ENCODE results near the gene HCFC1.

Gene HCFC1

DNA sequence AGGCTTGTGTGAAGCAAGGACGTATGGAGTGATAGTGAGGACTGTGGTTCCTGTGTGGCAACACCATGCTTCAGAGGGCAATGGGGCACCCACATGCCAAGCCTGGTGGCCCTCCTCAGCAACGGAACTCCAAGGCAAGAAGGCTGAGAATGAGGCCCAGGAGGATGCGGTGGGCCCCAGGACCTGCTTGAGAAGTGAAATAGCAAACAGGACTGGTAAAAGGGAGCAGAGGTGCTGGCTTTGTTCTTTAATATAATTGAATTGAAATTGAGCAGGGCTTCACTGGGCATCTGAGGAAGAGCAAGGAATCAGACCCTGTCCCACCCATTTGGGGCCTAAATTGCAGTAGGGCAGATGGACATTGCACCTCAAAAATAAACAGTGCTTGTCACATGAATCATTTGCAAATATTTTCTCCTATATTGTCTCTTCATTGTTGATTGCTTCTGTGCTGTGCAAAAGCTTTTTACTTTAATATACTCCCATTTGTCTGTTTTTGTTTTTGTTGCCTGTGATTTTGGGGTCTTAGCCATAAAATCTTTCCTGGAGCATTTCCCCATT, 3.2 kb upstream of the HCFC1 start:
- in situ Hi-C loops (cut with HindIII; ENCODE audit: low sequenced_read_pairs), result no loop called here

DNA sequence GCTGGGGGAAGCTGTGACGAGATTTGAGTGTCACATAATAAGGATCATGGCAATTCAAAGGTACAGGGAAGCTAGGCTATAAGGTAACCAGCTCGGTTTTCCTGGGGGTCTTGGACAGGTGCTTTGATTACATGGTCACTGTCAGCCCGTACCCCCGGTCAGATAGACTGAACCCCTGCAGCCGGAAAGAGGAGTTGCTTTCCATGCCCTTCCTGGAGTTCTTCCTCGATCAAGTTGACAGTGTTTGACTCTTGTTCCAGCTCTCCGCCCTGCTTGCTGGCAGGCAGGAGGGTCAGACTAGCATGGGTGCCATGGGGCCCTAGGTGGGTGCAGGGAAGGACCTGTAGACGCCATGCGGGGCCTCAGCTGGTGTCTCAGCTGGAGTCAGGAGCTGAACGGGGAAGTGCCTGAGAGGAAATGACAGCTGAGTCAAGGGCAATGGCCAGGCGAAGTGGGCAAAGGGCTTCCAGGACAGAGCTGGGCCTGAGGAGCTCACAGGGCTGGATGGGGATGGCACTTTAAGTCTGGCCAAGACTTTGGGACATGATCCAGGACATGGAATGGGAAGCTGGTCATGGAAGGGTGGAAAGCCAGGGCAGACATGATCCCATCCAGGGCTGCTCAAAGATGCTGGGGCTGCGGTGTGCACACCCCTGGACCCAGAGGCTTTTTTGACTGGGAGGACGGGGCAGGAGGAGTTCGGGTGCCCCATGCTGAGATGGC, 2.5 kb upstream of the HCFC1 start:
- in situ Hi-C loops (cut with HindIII; ENCODE audit: low sequenced_read_pairs), result no loop called here

GRCh38 chrX:153973127-153974002, 1.7 kb upstream of the HCFC1 start:
- in situ Hi-C loops (cut with HindIII; ENCODE audit: low sequenced_read_pairs), result no loop called here

DNA sequence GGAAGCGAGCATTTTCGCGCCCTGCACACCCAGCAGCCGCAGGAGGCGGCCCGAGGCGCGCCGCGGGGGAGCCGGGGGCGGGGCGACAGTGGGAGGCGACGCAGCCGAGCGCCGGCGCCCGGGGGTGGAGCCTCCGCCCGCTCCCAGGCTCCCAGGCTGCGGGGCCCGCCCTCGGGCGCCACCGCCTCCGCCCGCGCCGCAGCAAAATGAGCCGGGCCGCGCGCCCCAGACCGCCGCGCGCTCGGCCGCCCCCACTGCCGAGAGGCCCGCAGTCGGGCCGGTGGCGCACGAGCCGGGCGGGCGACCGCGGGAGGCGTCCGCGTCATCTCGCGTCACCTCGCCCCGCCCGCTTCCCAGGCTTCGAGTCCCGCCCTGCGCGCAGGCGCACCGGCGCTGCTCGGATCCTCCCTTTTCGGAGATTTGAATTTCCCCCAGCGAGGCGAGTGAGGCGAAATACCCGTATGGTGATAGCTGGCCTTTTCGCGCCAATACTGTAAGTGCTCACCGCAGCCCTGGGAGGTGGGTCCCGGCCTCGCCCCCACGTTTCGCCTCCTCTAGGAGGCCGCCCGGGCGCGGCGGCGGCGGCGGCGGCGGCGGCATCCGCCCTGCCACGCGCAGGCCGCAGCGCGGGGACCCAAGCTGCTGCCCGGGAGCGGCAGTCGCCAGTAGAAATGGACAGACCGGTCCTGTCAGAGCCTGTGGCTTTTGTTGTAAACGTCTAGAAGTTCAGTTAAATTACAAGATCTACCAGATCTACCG, 929 bp upstream of the HCFC1 start, which contains the start of gene TMEM187:
TSS of gene TMEM187 (plus strand) at position 387 of the 759 bp plus-strand sequence. CDS start 9,309 bp downstream, outside the sequence.
- in situ Hi-C loops (cut with HindIII; ENCODE audit: low sequenced_read_pairs), result no loop called here

DNA sequence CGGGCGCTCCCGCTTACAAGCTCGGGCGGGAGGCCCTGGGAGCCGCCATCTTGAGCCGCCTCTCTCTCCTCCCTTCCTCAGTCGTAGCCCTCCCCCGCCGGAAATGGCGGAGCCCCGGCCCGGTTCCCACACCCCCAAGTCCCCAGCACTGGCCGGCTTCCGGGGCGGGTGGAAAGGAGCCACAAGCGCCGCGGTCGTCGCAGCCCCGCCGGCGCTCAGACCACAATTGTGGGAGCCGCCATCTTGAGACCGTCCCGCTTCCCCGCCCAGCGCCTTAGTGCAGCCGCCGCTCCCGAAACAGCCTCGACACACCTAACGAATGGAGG, 531 bp downstream of the HCFC1 start:
- in situ Hi-C loops (cut with HindIII; ENCODE audit: low sequenced_read_pairs), result no loop called here

- in situ Hi-C loops (cut with HindIII; ENCODE audit: low sequenced_read_pairs), result no loop called here
These were observed 1.1 kb downstream of the HCFC1 start for GRCh38 chrX:153970357-153971123.

DNA sequence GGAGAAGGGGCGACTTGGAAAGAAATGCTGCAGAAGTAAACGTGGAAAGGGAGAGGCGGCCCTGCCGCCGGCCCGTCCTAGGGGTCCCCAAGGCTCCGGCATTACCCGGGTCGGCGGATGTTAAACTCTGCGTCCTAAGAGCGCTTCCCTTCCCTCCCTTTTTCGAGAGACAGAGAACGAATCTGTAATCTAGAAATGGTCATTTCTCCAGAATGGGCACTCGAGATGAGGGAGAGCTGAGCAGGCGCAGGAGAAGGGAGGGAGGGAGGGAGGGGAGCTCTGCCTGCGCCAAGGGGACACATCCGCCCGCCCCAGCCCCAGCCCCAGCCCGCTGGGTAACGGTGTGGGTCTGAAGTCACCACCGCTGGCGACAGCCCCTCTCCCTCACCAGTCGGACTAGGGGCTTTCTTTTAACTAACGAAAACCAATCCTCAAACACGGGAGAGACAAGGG, 1.7 kb downstream of the HCFC1 start:
- in situ Hi-C loops (cut with HindIII; ENCODE audit: low sequenced_read_pairs), result loop anchor here (5.0 kb wide), 1 partner anchor 68 kb away; the partner anchor contains the start of gene AVPR2

- in situ Hi-C loops (cut with HindIII; ENCODE audit: low sequenced_read_pairs), result loop anchor here (5.0 kb wide), 1 partner anchor 67 kb away; the partner anchor contains the start of gene AVPR2
These were observed 2.3 kb downstream of the HCFC1 start for GRCh38 chrX:153969125-153969903.

DNA sequence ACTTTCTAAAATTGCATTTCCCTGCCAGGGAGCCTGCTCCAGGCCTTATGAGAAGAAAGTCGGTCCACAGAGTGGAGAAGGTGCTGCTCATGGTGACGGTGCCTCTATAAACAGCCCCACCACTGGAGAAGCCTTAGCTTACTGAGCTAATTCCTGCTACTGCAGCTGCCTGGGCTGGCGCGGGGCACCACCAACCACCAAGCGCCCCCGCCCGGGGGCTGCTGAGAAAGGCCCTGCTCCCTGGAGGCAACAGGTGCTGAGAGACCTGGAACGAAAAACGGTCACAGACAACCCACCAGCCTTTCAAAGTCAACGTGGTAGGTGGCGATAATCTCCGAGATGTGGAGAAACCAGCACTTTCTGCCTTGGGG, 2.9 kb downstream of the HCFC1 start:
- in situ Hi-C loops (cut with HindIII; ENCODE audit: low sequenced_read_pairs), result loop anchor here (5.0 kb wide), 1 partner anchor 66 kb away; the partner anchor contains the start of gene AVPR2

- in situ Hi-C loops (cut with HindIII; ENCODE audit: low sequenced_read_pairs), result loop anchor here (5.0 kb wide), 1 partner anchor 66 kb away; the partner anchor contains the start of gene AVPR2
These were observed 3.4 kb downstream of the HCFC1 start for GRCh38 chrX:153968255-153968654.

- in situ Hi-C loops (cut with HindIII; ENCODE audit: low sequenced_read_pairs), result loop anchor here (5.0 kb wide), 1 partner anchor 65 kb away; the partner anchor contains the start of gene AVPR2
These were observed 3.9 kb downstream of the HCFC1 start for GRCh38 chrX:153967536-153968224.

- in situ Hi-C loops (cut with HindIII; ENCODE audit: low sequenced_read_pairs), result loop anchor here (5.0 kb wide), 1 partner anchor 65 kb away; the partner anchor contains the start of gene AVPR2
These were observed 4.6 kb downstream of the HCFC1 start for GRCh38 chrX:153966841-153967535.

- in situ Hi-C loops (cut with HindIII; ENCODE audit: low sequenced_read_pairs), result loop anchor here (5.0 kb wide), 1 partner anchor 64 kb away; the partner anchor contains the start of gene AVPR2
These were observed 5.3 kb downstream of the HCFC1 start for GRCh38 chrX:153966283-153966688.

- in situ Hi-C loops (cut with HindIII; ENCODE audit: low sequenced_read_pairs), result loop anchor here (5.0 kb wide), 1 partner anchor 63 kb away; the partner anchor contains the start of gene AVPR2
These were observed 6.2 kb downstream of the HCFC1 start for GRCh38 chrX:153965406-153965805.

DNA sequence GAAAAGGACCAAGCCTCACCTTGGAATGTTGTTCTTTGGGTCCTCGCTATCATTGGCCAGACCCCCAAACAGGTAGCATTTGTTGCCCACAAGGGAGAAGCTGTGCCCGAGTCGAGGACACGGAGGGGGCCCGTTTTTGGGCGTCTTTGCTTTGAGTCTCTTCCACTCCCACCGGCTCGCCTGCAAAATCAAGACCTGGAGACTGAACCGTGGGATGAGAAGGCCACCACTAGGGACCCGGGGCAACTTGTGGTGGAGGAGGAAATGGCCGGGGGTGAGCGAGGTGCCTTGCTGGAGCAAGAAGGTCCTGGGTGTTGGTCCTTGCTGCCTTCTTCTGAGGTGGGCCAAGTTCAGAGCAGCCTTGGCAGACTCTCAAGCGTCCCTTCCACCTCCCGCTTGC, 7.5 kb downstream of the HCFC1 start:
- in situ Hi-C loops (cut with HindIII; ENCODE audit: low sequenced_read_pairs), result no loop called here

DNA sequence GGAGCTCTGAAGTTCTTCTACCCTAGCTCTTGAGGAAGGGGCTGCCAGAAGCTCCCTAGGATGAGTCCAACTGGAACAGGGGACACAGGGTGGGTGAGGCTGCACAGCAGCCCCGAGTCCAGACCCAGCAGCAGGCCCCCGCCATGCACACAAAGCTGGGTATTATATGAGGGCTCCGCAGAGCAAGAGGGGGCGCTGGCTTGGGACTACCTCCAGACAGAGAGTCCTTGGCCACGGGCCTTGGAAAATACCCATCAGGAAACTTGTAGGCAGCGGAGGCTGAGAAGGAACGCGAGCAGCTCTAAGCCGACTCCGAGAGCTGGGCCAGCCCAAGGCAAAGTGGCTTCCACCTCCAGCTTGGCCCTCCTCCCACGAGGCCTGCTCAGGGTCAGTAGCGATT, 8.1 kb downstream of the HCFC1 start:
- in situ Hi-C loops (cut with HindIII; ENCODE audit: low sequenced_read_pairs), result no loop called here

GRCh38 chrX:153961292-153961691, 10.3 kb downstream of the HCFC1 start:
- in situ Hi-C loops (cut with HindIII; ENCODE audit: low sequenced_read_pairs), result no loop called here

DNA sequence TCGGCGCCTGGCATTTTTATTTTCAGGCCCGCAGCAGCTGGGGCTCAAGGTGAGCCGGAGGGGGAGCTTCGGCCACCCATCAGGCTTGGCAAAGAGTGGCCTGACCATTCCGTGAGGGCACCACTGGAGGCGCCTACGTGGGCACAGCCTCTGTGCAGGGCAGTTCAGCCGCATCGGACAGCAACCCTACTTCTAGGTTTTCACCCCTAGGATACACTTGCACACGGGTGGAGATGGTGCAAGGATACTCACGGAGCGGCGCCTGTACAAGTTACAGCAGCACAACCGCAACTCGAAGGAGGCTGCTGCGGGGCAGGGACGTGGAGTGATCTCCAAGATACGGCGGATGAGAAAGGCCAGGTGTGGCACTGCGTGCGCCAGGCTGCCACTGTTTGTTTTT, 10.8 kb downstream of the HCFC1 start:
- in situ Hi-C loops (cut with HindIII; ENCODE audit: low sequenced_read_pairs), result no loop called here
